ENCODE results near the gene REXO4. TPM values are rescaled to one million over a fixed set of nuclear protein-coding genes. Genes with fewer than 3 reads are reported as not detected.

Gene REXO4
- total and polyA plus RNA-seq, 7 donors, result 13.2 to 25.9 (median 18.3) TPM

DNA sequence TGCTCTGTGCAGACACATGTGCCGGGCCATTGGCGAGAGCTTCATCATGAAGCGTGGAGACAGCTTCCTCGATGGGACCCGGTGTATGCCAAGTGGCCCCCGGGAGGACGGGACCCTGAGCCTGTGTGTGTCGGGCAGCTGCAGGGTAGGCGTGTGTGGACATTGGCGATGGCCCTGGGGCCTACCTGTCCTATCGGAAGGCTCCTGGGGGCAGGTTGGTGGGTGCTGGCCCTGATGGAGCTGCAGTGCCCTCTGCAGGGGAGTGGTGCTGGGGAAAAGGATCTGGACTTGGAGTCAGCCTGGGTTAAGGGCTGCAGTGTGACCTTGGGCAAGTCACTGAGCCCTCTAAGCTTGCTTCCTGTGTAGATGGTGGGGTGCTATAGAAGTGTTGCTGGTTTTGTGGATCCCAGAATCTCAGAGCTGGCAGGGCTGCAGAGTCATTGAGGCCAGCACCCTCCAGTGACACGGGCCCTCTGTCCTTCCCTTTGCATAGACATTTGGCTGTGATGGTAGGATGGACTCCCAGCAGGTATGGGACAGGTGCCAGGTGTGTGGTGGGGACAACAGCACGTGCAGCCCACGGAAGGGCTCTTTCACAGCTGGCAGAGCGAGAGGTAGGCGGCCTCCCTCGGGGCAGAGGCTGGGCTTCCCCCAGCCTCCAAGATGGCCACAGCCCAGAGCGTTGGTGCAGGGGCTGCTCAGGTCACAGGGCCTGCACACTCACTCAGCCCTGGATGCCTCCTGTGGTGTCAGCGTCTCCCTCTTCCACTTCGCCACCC, 20.1 kb upstream of the REXO4 start:
- DNase-seq, result no peak
- no peaks in the 10 kb centered on the region for H3K4me1 ChIP-seq
- WGBS, 2 donors, result 84 to 87% methylated on average over 20 of the region's 20 CpGs
- H3K4me3 ChIP-seq, result no peak overlapping the region
- H3K27ac ChIP-seq, result no peak overlapping the region
- no peaks in the 10 kb centered on the region for H3K36me3 ChIP-seq
- intact Hi-C loops (cut with DNase I), result no loop called here
- H3K27me3 ChIP-seq, result no peaks in the 10 kb centered on the region
- H3K9me3 ChIP-seq, result no peaks in the 10 kb centered on the region
- TF ChIP-seq POLR2AphosphoS5 (IDR thresholded peaks at IDR 0.05), result no peak
- no peak for TF ChIP-seq EP300 (IDR thresholded peaks at IDR 0.05)
- TF ChIP-seq POLR2A (IDR thresholded peaks at IDR 0.05), result no peak
- TF ChIP-seq, protein P1, sequence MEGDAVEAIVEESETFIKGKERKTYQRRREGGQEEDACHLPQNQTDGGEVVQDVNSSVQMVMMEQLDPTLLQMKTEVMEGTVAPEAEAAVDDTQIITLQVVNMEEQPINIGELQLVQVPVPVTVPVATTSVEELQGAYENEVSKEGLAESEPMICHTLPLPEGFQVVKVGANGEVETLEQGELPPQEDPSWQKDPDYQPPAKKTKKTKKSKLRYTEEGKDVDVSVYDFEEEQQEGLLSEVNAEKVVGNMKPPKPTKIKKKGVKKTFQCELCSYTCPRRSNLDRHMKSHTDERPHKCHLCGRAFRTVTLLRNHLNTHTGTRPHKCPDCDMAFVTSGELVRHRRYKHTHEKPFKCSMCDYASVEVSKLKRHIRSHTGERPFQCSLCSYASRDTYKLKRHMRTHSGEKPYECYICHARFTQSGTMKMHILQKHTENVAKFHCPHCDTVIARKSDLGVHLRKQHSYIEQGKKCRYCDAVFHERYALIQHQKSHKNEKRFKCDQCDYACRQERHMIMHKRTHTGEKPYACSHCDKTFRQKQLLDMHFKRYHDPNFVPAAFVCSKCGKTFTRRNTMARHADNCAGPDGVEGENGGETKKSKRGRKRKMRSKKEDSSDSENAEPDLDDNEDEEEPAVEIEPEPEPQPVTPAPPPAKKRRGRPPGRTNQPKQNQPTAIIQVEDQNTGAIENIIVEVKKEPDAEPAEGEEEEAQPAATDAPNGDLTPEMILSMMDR (IDR thresholded peaks at IDR 0.05), result no peak

- Histone ChIP-seq H3K4me1 (no peaks in the 10 kb centered on the region), H3K4me3 (no peak overlapping the region), H3K27me3 (no peaks in the 10 kb centered on the region), H3K36me3 (no peaks in the 10 kb centered on the region), H3K27ac (no peak overlapping the region), H3K9me3 (no peaks in the 10 kb centered on the region)
- 88 to 89% methylated on average over 16 of the region's 16 CpGs for WGBS, 2 donors
- TF ChIP-seq POLR2A (IDR thresholded peaks at IDR 0.05), result no peak
- TF ChIP-seq POLR2AphosphoS5 (IDR thresholded peaks at IDR 0.05), result no peak
- TF ChIP-seq, protein P1 (IDR thresholded peaks at IDR 0.05), result no peak
- no peak for TF ChIP-seq EP300 (IDR thresholded peaks at IDR 0.05)
- DNase-seq, result no peak
- intact Hi-C loops (cut with DNase I), result no loop called here
These were observed 18.9 kb upstream of the REXO4 start for GRCh38 chr9:133436681-133437080.

DNA sequence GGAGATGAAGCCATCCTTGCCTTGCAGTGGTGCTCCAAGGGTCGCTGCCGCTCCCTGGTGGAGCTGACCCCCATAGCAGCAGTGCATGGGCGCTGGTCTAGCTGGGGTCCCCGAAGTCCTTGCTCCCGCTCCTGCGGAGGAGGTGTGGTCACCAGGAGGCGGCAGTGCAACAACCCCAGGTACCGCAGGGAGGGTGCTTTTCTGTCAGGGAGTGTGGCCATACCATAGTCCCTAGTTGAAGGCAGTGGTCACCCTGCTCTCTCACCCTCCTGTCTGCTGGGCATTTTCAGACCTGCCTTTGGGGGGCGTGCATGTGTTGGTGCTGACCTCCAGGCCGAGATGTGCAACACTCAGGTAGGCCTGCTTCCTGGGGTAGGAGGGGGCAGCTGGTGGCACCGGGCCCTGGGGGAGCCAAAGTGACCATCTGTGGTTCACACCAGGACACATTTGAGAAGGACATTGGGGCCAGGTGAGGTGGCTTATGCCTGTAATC, 15.6 kb upstream of the REXO4 start:
- H3K4me3 ChIP-seq, result no peak overlapping the region
- H3K36me3 ChIP-seq, result no peaks in the 10 kb centered on the region
- H3K4me1 ChIP-seq, result peaks cover 0 to 16% (median 12%) of the 10 kb centered on the region in 4 donors
- H3K27ac ChIP-seq, result no peak overlapping the region
- WGBS, 2 donors, result 90% methylated on average over 11 of the region's 11 CpGs
- DNase-seq, result no peak
- peaks cover 5 to 16% (median 15%) of the 10 kb centered on the region in 3 donors for H3K27me3 ChIP-seq
- H3K9me3 ChIP-seq, result no peaks in the 10 kb centered on the region
- intact Hi-C loops (cut with DNase I), result no loop called here
- TF ChIP-seq POLR2AphosphoS5 (IDR thresholded peaks at IDR 0.05) (no peak), EP300 (IDR thresholded peaks at IDR 0.05) (no peak), POLR2A (IDR thresholded peaks at IDR 0.05) (no peak)
- TF ChIP-seq, protein P1 (IDR thresholded peaks at IDR 0.05), result no peak

- 93 to 95% methylated on average over 1 of the region's 1 CpG for WGBS, 2 donors
- H3K4me3 ChIP-seq, result no peak overlapping the region
- DNase-seq, result no peak
- no peak overlapping the region for H3K27ac ChIP-seq
- TF ChIP-seq EP300 (IDR thresholded peaks at IDR 0.05) (no peak), POLR2A (IDR thresholded peaks at IDR 0.05) (no peak), POLR2AphosphoS5 (IDR thresholded peaks at IDR 0.05) (no peak)
- TF ChIP-seq, protein P1 (IDR thresholded peaks at IDR 0.05), result no peak
- peaks cover 0 to 18% (median 16%) of the 10 kb centered on the region in 4 donors for H3K4me1 ChIP-seq
- H3K36me3 ChIP-seq, result no peaks in the 10 kb centered on the region
- intact Hi-C loops (cut with DNase I), result no loop called here
- peaks cover 11 to 47% (median 27%) of the 10 kb centered on the region in 3 donors for H3K27me3 ChIP-seq
- no peaks in the 10 kb centered on the region for H3K9me3 ChIP-seq
These were observed 12.4 kb upstream of the REXO4 start for GRCh38 chr9:133430244-133430643.

All from sigmoid colon (tissue), 7 donors.